H9 (cell line): ENCODE results near the gene SUMO2. TPM values are rescaled to one million over a fixed set of nuclear protein-coding genes. Genes with fewer than 3 reads are reported as not detected.

Source experiments
- DNase-seq: peaks from one replicate; pipeline ENCODE4 v3.0.0-alpha.2; 2017
- H2AFZ ChIP-seq: one replicate; pipeline ENCODE4 v1.6.1; 2013; ENCODE audit warnings: mild to moderate bottlenecking, low read length, control low read depth, moderate library complexity
- H2AK5ac ChIP-seq: 2 replicates; pipeline ENCODE4 v1.6.1; 2013; ENCODE audit warnings: low read length, control low read depth, mixed read lengths; ENCODE audit not compliant: insufficient read length
- H2BK120ac ChIP-seq: one replicate; pipeline ENCODE4 v1.6.1; 2013; ENCODE audit warnings: low read depth, mild to moderate bottlenecking, low read length, control low read depth, inconsistent platforms; ENCODE audit not compliant: poor library complexity, severe bottlenecking
- H2BK12ac ChIP-seq: 2 replicates; pipeline ENCODE4 v1.6.1; 2013; ENCODE audit warnings: low read length, control low read depth, mixed read lengths, low read depth; ENCODE audit not compliant: insufficient read length
- H2BK15ac ChIP-seq: 2 replicates; pipeline ENCODE4 v1.6.1; 2013; ENCODE audit warnings: low read depth, low read length, control low read depth
- H2BK20ac ChIP-seq: one replicate; pipeline ENCODE4 v1.6.1; 2013; ENCODE audit warnings: low read depth, mild to moderate bottlenecking, low read length, control low read depth, inconsistent platforms; ENCODE audit not compliant: poor library complexity, severe bottlenecking
- H2BK5ac ChIP-seq: 2 replicates; pipeline ENCODE4 v1.6.1; 2013; ENCODE audit warnings: low read length, control low read depth, mixed read lengths; ENCODE audit not compliant: insufficient read length
- H3K14ac ChIP-seq: 2 replicates; pipeline ENCODE4 v1.6.1; 2013; ENCODE audit warnings: low read length, control low read depth; ENCODE audit not compliant: insufficient read depth
- H3K18ac ChIP-seq: 2 replicates; pipeline ENCODE4 v1.6.1; 2013; ENCODE audit warnings: low read depth, mild to moderate bottlenecking, mixed read lengths, low read length, control low read depth; ENCODE audit not compliant: insufficient read length
- H3K23ac ChIP-seq: 2 replicates; pipeline ENCODE4 v1.6.1; 2013; ENCODE audit warnings: low read length, control low read depth, mixed read lengths, low read depth; ENCODE audit not compliant: insufficient read length
- H3K23me2 ChIP-seq: 2 replicates; pipeline ENCODE4 v1.6.1; 2013; ENCODE audit warnings: low read depth, mild to moderate bottlenecking, mixed read lengths, low read length, control low read depth; ENCODE audit not compliant: insufficient read length, poor library complexity, severe bottlenecking
- H3K27ac ChIP-seq: 2 replicates; pipeline ENCODE4 v1.5.1; 2013; ENCODE audit warnings: low read length, control low read depth, mixed read lengths, low read depth; ENCODE audit not compliant: insufficient read length
- H3K27me3 ChIP-seq: 2 replicates; pipeline ENCODE4 v1.6.1; 2013; ENCODE audit warnings: low read length, control low read depth, inconsistent platforms; ENCODE audit not compliant: insufficient read depth
- H3K4ac ChIP-seq: 2 replicates; pipeline ENCODE4 v1.6.1; 2013; ENCODE audit warnings: low read depth, mild to moderate bottlenecking, control low read depth, inconsistent platforms, low read length, moderate library complexity
- H3K4me1 ChIP-seq: 2 replicates; pipeline ENCODE4 v1.6.1; 2013; ENCODE audit warnings: low read length, control low read depth, inconsistent platforms; ENCODE audit not compliant: insufficient read depth
- H3K4me2 ChIP-seq: 2 replicates; pipeline ENCODE4 v1.6.1; 2013; ENCODE audit warnings: low read length, control low read depth, mixed read lengths; ENCODE audit not compliant: insufficient read length, insufficient read depth
- H3K56ac ChIP-seq: 2 replicates; pipeline ENCODE4 v1.6.1; 2013; ENCODE audit warnings: low read depth, mild to moderate bottlenecking, mixed read lengths, low read length, control low read depth; ENCODE audit not compliant: insufficient read length
- H3K79me1 ChIP-seq: 2 replicates; pipeline ENCODE4 v1.6.1; 2013; ENCODE audit warnings: low read depth, mild to moderate bottlenecking, moderate library complexity, low read length, control low read depth, inconsistent platforms; ENCODE audit not compliant: insufficient read depth, poor library complexity, severe bottlenecking
- H3K79me2 ChIP-seq: 2 replicates; pipeline ENCODE4 v1.6.1; 2013; ENCODE audit warnings: low read length, control low read depth, inconsistent platforms; ENCODE audit not compliant: insufficient read depth
- H3K9ac ChIP-seq: 2 replicates; pipeline ENCODE4 v1.6.1; 2013; ENCODE audit warnings: low read length, control low read depth, mixed read lengths; ENCODE audit not compliant: insufficient read length; ENCODE audit errors: extremely low read depth
- H3K9me3 ChIP-seq: one replicate; pipeline ENCODE4 v1.6.1; 2013; ENCODE audit warnings: low read depth, low read length, inconsistent platforms; ENCODE audit not compliant: control insufficient read depth
- H3T11ph ChIP-seq: one replicate; pipeline ENCODE4 v1.6.1; 2013; ENCODE audit warnings: mild to moderate bottlenecking, low read length, control low read depth, inconsistent platforms
- H4K20me1 ChIP-seq: one replicate; pipeline ENCODE4 v1.6.1; 2013; ENCODE audit not compliant: control insufficient read depth, insufficient read length, insufficient read depth
- H4K5ac ChIP-seq: 2 replicates; pipeline ENCODE4 v1.6.1; 2013; ENCODE audit warnings: low read depth, mild to moderate bottlenecking, mixed read lengths, low read length, control low read depth; ENCODE audit not compliant: insufficient read length
- H4K8ac ChIP-seq: replicated peaks from 2 replicates; pipeline ENCODE4 v1.6.1; 2013; ENCODE audit warnings: low read length, control low read depth, mixed read lengths, low read depth; ENCODE audit not compliant: insufficient read length
- H4K91ac ChIP-seq: 2 replicates; pipeline ENCODE4 v1.6.1; 2013; ENCODE audit warnings: low read depth, mild to moderate bottlenecking, moderate library complexity, mixed read lengths, low read length, control low read depth; ENCODE audit not compliant: insufficient read length
- H3K27ac Mint-ChIP-seq, 3 experiments: 2 replicates in 2 of 3; 3 replicates in 1 of 3; pipeline ENCODE4 v1.8.0; 2020 to 2021; ENCODE audit warnings: mixed read lengths in 3 of 3, mild to moderate bottlenecking in 1 of 3, moderate library complexity in 1 of 3
- H3K27me3 Mint-ChIP-seq: 2 replicates; pipeline ENCODE4 v1.8.0; 2021; ENCODE audit warnings: low read depth, mild to moderate bottlenecking, moderate library complexity, mixed read lengths
- H3K36me3 Mint-ChIP-seq, 3 experiments: 2 replicates in 2 of 3; 3 replicates in 1 of 3; pipeline ENCODE4 v1.8.0; 2020 to 2021; ENCODE audit warnings: low read depth in 3 of 3, mixed read lengths in 3 of 3; ENCODE audit not compliant: insufficient read depth in 1 of 3
- H3K4me1 Mint-ChIP-seq, 2 experiments: 2 replicates each; pipeline ENCODE4 v1.8.0; 2020; ENCODE audit warnings: mixed read lengths in 2 of 2
- H3K4me3 Mint-ChIP-seq, 2 experiments: 2 replicates in 1 of 2; 3 replicates in 1 of 2; pipeline ENCODE4 v1.8.0; 2020 to 2021; ENCODE audit warnings: mild to moderate bottlenecking in 2 of 2, mixed read lengths in 2 of 2, moderate library complexity in 1 of 2
- H3K9me3 Mint-ChIP-seq, 2 experiments: 2 replicates in 1 of 2; 3 replicates in 1 of 2; pipeline ENCODE4 v1.8.0; 2020; ENCODE audit warnings: mild to moderate bottlenecking in 2 of 2, mixed read lengths in 2 of 2, moderate library complexity in 1 of 2
- CTCF ChIP-seq: fragments of 200-600 bp; sonication (generic); conservative IDR thresholded peaks from 3 replicates; pipeline ENCODE4 v1.8.0; 2021; ENCODE audit warnings: antibody characterized with exemption, mild to moderate bottlenecking
- WGBS: extraction: QIAGEN DNeasy Blood & Tissue Kit; methylation state at CpG from one replicate; pipeline ENCODE4 v1.1.7; 2013; ENCODE audit warnings: missing lambda C conversion rate, low lambda C conversion rate, mixed read lengths; ENCODE audit not compliant: insufficient read length; ENCODE audit errors: extremely low coverage; 5-methylcytosine and 5-hydroxymethylcytosine counted together
- total RNA-seq: library from RNA; stranded (reverse); gene quantifications from 2 replicates; pipeline ENCODE4 v1.2.1, GENCODE V29; 2021

The SUMO2 gene
- total RNA-seq, 1 experiment from 2014 or later = 813 TPM

DNA sequence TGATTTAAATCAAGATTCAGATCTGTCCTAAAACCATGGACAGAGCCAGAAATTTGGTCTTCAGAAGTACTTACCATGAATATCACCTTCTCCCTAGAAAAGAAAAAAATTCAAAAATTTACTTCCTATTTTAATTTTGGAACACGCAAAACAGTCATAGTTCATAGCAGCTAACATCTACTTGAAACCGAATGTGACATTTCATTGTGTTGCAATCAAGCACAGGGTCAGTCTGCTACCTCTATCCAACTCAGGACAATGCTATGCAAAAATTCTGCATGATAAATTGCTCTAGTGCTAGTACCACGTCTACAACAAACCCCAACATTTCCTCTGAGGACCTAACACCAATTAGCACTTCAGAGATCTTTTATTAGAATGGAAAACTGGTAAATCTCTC is 36.2 kb downstream of the SUMO2 start:
- Mint-ChIP-seq H3K27me3 (no peaks in the 10 kb centered on the region), H3K36me3 (peaks cover 59 to 73% (median 73%) of the 10 kb centered on the region in 3 experiments), H3K4me3 (no peak overlapping the region), H3K4me1 (peaks cover 3 to 12% of the 10 kb centered on the region in 2 experiments), H3K9me3 (no peaks in the 10 kb centered on the region), H3K27ac (0 out of 7 replicates have a peak overlapping the region, but pooled peaks of 1 of the 3 experiments have one; percentile 3)
- Histone ChIP-seq H4K91ac (no peak overlapping the region), H2BK20ac (no peak overlapping the region), H3K18ac (no peak overlapping the region), H3K14ac (no peak overlapping the region), H2BK15ac (no peak overlapping the region), H2BK12ac (no peak overlapping the region), H2AK5ac (no peak overlapping the region), H3K4ac (no peak overlapping the region), H2BK120ac (no peak overlapping the region), H3K23me2 (no peaks in the 10 kb centered on the region), H3K23ac (no peak overlapping the region), H4K5ac (no peak overlapping the region), H4K20me1 (no peaks in the 10 kb centered on the region), H3K56ac (no peak overlapping the region), H3T11ph (no peak overlapping the region), H3K27ac (no peak overlapping the region), H3K27me3 (no peaks in the 10 kb centered on the region), H3K9me3 (no peaks in the 10 kb centered on the region), H2AFZ (no peak overlapping the region), H4K8ac (no peak overlapping the region), H3K4me1 (no peaks in the 10 kb centered on the region; the same call in 1 of the 2 replicates), H3K79me1 (peaks cover 16% of the 10 kb centered on the region), H3K79me2 (peaks cover 20% of the 10 kb centered on the region; the same call in 1 of the 2 replicates), H3K9ac (no peak overlapping the region), H3K4me2 (no peak overlapping the region), H2BK5ac (no peak overlapping the region)
- no CpG with 5 or more reads among the region's 3 CpGs for WGBS
- TF ChIP-seq CTCF = no peak
- DNase-seq = no peak
